Stimulated activated CD4-positive, alpha-beta T cell treated with anti-CD3 and anti-CD28 coated beads, Interleukin-4, amount 100 ng/mL, for 4 hours (primary cell): ENCODE data around the gene DCAF11.

Source experiments
- DNase-seq, 2 experiments: peaks; one replicate each; pipeline ENCODE4 v3.0.0-alpha.2; 2020

The DCAF11 gene

DNA sequence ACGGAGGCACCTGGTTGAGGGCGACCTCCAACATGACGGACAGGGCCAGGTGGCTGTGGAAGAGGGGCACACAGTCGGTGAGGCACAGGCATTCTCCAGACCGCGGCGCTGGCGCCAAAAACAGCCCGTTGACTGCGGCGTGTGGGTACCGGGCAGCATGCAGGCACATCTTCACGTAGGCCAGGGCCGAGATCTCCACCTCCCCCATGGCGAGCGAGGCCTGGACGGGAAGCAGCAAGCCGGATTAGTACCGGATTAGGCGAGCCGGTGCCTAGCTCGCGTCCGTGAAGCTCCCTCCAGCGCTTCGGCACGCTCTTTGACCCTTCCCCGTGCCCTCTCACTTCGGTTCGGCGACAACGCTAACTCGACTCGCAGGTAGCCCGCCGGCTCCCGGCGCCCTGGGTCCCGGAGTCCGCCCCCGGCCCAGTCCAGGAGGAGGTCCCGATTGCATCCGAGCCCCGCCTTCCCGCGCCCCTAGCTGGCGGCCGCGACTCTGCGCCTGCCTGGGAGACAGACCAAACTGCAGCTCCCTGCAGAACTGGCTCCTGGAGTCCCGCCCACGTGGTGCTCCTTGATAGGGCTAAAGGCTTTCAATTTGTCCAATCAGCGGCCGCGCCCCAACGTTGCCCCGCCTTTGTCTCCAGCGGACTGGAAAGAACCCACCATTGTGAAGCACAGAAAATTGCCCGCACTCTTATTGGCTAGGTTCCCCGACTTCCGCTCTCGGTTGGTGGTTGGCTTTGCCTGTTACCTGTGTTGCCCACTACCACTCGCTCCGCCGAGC, 26.7 kb downstream of the DCAF11 start, which contains the start of gene EMC9:
TSS of gene EMC9 (minus strand) at position 495 of the 784 bp plus-strand sequence. CDS start at position 208, 287 bp downstream.
- peak; percentile 99 for DNase-seq

GRCh38 chr14:24143511-24143910, 28.9 kb downstream of the DCAF11 start:
- no peak for DNase-seq

GRCh38 chr14:24144451-24144850, 29.9 kb downstream of the DCAF11 start:
- no peak for DNase-seq

- no peak for DNase-seq
Measured at GRCh38 chr14:24145219-24145618, 30.6 kb downstream of the DCAF11 start.

DNA sequence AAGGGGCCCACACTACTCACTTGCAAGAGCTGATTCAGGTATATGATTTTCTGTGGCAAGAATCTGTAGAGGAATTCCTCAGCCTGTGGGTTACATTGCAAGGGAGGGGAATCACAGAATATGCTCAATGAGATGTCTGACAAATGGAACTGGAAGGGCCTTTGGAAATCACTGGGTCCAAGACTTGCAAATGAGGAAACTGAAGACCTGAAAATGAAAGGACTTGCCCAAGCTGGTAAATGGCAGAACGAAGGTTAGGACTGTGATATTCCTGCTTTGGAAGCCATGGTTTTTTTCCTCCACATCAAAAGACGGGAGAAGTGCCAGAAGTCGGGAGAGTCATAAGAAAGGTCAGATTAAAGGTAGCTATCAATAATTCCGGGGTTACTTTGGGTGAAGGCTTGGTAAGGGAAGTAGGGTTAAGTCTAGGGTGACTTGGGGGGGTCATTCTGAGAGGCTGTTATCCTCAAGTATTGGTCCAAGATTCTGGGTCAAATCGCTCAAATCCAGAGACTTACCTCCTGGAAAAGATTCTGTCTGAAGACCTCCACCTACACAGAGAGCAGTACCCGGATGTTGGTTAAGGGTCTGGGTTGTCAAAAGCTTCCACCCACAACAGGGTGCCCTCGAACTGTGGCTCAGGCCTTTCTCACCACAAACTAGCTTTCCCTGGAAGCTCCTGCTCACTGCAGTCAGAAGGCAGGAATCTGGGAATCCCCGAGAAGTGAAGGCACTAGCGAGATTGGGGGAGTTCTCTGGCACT, 31.3 kb downstream of the DCAF11 start:
- no peak for DNase-seq

DNA sequence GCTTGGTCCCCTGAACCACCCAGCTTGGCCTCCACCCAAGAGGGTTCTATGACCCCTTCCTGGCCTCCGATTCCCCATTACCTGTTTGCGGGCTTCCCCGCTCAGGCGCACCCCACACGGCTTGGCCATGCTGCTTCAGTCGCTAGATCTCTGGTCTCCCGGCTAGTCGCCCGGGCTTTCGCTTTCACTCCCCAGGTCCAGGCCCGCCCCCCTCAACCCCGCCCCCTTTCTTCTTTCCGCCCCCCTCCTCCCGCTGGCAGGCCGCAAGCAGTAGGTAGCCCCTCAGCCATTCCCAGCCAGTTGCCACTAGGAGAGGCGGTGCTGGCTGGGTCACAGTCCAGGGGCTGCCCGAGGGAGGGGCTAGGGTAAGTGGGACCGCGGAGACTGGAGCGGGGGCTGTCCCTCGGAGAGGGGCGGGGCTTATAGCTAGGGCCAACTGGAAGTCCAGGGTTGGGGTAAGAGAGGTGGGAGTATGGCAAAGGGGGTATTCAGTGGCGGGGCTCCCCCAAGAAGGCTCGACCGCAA, 31.9 kb downstream of the DCAF11 start, which contains the start of gene PSME2:
TSS of gene PSME2 (minus strand) at position 158 of the 525 bp plus-strand sequence. CDS start at position 129, 29 bp downstream.
- peak; percentile 76 to 79 for DNase-seq

DNA sequence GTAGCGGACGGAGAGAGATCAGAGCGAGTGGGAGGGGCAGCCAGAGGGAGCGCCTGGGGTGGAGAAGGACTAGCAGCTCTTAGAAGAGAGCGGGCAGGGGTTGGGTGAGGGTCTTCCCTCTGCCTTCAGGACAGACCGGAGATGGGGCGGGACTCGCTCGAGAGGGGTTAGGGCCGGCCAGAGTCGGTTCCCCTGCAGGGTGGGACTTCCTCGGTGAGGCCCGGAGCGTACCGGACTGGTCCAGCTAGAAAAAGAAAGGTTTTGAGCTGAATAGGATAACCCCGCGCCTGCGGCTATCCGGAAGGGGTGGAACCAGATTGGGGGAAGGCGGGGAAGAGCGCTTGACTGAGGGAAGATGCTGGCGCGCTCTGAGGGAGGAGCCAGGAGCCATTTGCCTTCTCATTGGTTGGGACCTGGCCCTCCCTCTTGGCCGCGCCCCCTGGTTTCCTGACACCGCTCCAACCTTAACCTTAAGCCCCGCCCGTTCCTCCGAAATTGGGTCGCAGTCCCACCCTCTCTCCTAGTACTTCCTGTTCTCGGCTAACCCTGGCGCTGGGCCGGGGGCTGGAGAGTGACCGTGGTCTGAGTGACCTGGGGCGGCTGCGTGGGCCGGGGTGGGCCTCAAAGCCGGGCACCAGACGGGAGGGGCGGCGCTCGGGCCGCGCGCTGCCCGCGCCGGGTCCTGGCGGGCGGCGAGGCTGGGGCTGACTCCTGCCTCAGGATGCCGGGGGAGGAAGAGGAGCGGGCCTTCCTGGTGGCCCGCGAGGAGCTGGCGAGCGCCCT, 32.6 kb downstream of the DCAF11 start, which contains the start of gene RNF31:
TSS of gene RNF31 (plus strand) at position 521 of the 783 bp plus-strand sequence. CDS start at position 722, 201 bp downstream.
- DNase-seq, result peak; percentile 95 to 98

DNA sequence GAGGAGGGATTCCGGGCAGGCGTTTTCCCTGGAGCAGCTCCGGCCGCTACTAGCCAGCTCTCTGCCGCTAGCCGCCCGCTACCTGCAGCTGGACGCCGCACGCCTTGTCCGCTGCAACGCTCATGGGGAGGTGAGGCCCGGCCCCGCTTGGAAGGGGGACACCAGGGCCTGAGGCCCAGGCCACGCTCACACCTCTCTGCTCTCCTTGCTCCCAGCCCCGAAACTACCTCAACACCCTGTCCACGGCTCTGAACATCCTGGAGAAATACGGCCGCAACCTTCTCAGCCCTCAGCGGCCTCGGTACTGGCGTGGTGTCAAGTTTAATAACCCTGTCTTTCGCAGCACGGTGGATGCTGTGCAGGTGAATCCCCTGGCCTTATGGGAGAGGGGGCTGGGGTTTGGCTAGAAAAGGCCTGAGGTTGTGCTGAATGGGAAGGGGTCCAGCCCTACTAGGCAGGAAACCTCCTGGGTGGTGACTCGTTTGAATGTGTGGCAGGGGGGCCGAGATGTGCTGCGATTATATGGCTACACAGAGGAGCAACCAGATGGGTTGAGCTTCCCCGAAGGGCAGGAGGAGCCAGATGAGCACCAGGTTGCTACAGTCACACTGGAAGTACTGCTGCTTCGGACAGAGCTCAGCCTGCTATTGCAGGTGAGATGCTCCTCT, 33.3 kb downstream of the DCAF11 start:
- DNase-seq, result no peak

DNA sequence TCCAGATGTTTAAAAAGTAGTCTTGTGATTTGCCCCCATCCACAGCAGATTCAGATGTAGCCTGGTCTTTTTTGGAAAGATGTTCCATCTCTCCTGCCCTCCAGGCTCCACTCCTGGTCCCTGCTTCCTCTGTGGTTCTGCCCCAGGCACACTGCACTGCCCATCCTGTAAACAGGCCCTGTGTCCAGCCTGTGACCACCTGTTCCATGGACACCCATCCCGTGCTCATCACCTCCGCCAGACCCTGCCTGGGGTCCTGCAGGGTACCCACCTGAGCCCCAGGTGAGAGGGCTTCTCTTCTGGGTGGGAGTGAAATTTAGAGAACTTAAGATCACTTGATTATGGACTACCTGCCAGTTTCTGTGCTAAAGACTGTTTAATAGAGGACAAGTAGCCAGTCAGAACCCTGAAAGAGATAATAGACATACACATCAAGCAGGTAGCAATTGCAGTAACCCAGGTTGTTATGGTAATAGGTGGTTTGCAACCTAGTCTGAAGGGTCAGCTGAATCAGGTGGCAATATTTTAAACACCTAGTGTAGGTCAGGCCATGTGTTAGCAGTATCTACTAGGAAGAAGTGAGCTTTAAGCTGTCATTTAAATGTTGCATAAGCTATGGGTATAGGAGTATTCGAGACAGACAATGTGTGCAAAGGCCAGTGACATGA, 34.9 kb downstream of the DCAF11 start:
- no peak for DNase-seq

DNA sequence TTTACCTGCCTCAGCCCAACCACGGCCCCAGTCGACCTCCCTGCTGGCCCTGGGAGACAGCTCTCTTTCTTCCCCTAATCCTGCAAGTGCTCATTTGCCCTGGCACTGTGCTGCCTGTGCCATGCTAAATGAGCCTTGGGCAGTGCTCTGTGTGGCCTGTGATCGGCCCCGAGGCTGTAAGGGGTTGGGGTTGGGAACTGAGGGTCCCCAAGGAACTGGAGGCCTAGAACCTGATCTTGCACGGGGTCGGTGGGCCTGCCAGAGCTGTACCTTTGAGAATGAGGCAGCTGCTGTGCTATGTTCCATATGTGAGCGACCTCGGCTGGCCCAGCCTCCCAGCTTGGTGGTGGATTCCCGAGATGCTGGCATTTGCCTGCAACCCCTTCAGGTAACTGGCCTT, 35.5 kb downstream of the DCAF11 start:
- DNase-seq, result no peak

GRCh38 chr14:24150567-24150966, 36.0 kb downstream of the DCAF11 start:
- DNase-seq, result no peak

DNA sequence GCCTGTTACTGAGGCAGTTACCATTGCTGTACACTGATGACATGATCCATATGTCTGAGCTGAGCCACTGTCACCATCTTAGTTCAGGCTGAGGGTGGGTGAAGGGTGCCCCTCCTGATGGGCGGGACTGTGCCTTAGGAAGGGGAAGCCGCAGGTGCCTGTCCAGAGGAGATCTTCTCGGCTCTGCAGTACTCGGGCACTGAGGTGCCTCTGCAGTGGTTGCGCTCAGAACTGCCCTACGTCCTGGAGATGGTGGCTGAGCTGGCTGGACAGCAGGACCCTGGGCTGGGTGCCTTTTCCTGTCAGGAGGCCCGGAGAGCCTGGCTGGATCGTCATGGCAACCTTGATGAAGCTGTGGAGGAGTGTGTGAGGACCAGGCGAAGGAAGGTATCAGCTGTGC, 36.4 kb downstream of the DCAF11 start:
- no peak for DNase-seq

GRCh38 chr14:24151404-24152080, 37.0 kb downstream of the DCAF11 start:
- DNase-seq, result no peak

DNA sequence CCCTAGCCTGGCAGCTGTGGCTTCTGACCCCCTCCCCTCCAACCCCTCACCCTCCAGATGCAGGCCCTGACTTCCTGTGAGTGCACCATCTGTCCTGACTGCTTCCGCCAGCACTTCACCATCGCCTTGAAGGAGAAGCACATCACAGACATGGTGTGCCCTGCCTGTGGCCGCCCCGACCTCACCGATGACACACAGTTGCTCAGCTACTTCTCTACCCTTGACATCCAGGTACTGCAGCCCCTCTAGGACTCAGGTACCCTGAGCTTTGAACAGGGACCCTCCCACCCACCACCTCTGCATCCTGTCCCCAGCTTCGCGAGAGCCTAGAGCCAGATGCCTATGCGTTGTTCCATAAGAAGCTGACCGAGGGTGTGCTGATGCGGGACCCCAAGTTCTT, 40.5 kb downstream of the DCAF11 start:
- no peak for DNase-seq

DNA sequence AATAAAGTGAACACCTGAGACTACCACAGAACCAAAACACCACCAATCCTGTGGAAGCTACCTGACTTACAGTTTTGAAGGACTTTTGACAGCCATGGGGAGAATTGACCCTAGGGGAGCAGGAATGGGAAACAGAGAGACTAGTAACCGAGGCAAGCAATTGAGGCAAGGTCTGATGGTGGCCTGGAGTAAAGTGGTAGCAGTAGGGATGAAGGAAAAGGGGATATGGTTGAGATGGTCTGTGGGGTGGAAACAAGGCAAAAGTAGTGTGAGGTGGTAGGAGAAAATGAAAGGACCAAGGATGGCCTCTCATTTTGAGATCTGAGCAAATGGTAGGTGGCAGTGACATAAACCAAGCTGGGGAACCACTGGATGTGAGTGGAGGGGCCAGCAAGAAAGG, 42.3 kb downstream of the DCAF11 start:
- no peak for DNase-seq

GRCh38 chr14:24157331-24157730, 42.8 kb downstream of the DCAF11 start:
- DNase-seq, result no peak

DNA sequence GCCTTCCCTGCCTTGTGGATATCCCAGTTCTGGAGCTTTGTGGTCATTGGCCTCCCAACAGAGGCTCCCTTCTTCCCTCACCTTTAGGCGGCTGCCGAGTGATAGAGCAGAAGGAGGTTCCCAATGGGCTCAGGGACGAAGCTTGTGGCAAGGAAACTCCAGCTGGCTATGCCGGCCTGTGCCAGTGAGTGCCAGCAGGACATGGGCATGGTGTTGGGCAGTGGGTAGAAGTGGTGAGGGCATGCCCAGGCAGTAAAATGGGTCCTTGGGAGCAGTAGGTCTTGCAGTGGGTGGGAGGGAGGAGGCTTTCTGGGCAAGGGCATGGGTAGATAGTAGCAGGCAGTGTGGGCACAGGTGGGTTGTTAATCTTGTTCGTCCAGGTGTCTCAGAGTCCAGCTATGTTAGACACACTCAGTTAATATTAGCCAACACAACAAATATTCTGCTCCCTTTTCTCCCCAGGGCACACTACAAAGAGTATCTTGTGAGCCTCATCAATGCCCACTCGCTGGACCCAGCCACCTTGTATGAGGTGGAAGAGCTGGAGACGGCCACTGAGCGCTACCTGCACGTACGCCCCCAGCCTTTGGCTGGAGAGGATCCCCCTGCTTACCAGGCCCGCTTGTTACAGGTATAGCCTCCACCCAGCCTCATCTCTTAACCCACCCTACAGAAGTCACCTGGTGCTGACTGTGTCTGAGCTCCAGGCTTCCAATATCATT, 45.4 kb downstream of the DCAF11 start:
- DNase-seq, result no peak

DNA sequence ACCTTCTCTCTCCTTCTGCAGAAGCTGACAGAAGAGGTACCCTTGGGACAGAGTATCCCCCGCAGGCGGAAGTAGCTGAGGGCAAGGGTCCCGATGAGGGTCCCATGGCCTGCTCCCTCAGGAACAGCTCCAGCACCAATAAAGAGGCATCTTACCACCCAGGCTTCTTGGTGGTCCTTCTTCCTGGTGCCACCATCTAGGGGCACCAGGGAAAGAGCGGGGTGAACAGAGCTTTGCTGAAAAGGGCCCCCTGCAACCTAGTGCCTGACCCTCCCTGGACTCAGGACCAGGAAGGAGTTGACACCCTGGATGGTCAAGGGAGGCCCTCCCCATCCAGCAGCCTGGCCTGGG, 45.9 kb downstream of the DCAF11 start:
- no peak for DNase-seq

GRCh38 chr14:24160850-24161804, 46.5 kb downstream of the DCAF11 start, which contains the start of gene IRF9:
Gene IRF9 (plus strand): TSS chr14:24161265. CDS start chr14:24162145, 880 bp downstream.
- peak; percentile 95 for DNase-seq
